ENCODE results near the gene NBPF1.
"Not testable (repeated sequence)": the region's sequence is repeated elsewhere in the genome, so short reads cannot be mapped to it uniquely, and the experiment has no call there.

The NBPF1 gene

DNA sequence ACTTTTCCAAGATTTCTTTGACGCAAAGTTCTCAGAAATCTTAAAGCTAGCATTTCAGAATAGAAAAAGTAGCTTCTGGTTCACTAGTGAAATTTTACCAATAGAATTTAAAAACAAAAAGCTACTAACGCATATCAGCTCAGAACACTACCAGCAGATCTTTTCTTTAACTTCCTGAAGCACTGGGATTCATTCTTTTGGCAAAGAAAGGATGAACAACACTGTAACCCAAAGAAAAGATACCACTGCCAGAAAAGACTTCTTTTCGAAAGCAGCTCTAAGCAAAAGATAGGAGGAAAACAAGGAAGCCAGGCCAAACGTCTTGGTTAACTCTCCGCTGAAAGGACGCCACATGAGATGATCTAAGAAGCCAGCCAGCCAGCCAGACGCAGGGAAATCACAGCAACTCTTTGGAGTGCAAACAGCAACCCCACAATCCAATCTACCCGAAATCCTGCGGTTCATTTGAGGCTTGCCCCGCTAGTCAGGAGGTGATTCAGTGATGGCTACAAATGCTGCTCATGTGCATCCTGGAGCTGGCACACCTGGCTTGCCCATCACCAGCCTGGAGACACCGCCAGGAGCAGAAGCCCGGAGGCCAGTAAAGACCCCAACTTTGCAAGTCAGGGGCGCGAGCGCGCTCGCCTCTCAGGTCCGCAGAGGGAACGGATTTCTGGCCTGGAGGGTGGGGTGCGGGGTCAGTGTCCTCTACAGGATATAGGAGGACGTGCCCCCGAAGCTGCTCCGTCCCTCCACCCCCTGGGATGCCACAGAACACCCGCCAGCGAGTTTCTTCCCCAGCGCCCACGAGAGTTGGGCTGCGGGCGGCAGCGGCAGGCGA is 812 bp downstream of the NBPF1 start:
- no peak for TF ChIP-seq CTCF (IDR thresholded peaks at IDR 0.05)
- no peaks in the 10 kb centered on the region for H3K9me3 Mint-ChIP-seq
- no peak overlapping the region for H3K4me3 Mint-ChIP-seq
- no peaks in the 10 kb centered on the region for H3K4me1 Mint-ChIP-seq
- no peak overlapping the region for H3K27ac Mint-ChIP-seq
- H3K27me3 Mint-ChIP-seq (ENCODE audit: low read depth, poor library complexity): no peaks in the 10 kb centered on the region
- peak; percentile 66 for DNase-seq
- H3K36me3 Mint-ChIP-seq (ENCODE audit: low read depth): no peaks in the 10 kb centered on the region

DNA sequence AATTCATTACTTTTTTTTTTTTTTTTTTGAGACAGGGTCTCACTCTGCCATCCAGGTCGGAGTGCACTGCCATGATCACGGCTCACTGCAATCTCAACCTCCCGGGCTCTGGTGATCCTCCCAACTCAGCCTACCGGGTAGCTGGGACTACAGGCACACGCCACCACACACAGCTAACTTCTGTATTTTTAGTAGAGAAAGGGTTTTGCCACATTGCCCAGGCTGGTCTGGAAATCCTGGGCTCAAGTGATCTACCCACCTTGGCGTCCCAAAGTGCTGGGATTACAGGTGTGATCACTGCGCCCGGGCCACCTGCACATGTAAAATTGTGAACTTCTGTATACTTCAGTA is 1.4 kb downstream of the NBPF1 start:
- H3K9me3 Mint-ChIP-seq: not testable (repeated sequence)

GRCh38 chr1:16611164-16611563 is 2.2 kb downstream of the NBPF1 start:
- DNase-seq, H3K4me3 Mint-ChIP-seq: not testable (repeated sequence)

More for the DNA sequence above, 1.4 kb downstream of the NBPF1 start:
- H3K36me3 Mint-ChIP-seq (ENCODE audit: low read depth); H3K4me1 Mint-ChIP-seq; H3K27me3 Mint-ChIP-seq (ENCODE audit: low read depth, poor library complexity); H3K27ac Mint-ChIP-seq; H3K4me3 Mint-ChIP-seq; DNase-seq: not testable (repeated sequence)

DNA sequence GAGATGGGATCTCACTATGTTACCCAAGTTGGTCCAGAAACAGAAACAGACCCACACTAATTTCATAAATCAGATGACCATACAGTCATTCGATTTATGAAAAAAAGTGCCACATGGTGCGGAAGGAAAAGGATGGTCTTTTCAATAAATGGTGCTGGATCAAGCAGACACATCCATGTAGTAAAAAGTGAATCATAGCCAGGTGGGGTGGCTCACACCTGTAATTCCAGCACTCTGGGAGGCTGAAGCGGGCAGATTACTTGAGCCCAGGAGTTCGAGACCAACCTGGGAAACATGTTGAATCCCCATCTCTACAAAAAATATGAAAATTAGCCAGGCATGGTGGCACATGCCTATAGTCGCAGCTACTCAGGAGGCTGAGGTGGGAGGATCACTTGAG is 2.8 kb downstream of the NBPF1 start:
- H3K4me3 Mint-ChIP-seq; H3K27ac Mint-ChIP-seq; H3K36me3 Mint-ChIP-seq (ENCODE audit: low read depth); DNase-seq; H3K9me3 Mint-ChIP-seq; H3K27me3 Mint-ChIP-seq (ENCODE audit: low read depth, poor library complexity); H3K4me1 Mint-ChIP-seq: not testable (repeated sequence)

More at GRCh38 chr1:16611164-16611563, 2.2 kb downstream of the NBPF1 start:
- not testable (repeated sequence) for H3K27ac Mint-ChIP-seq; H3K27me3 Mint-ChIP-seq (ENCODE audit: low read depth, poor library complexity); H3K4me1 Mint-ChIP-seq; H3K36me3 Mint-ChIP-seq (ENCODE audit: low read depth); H3K9me3 Mint-ChIP-seq

DNA sequence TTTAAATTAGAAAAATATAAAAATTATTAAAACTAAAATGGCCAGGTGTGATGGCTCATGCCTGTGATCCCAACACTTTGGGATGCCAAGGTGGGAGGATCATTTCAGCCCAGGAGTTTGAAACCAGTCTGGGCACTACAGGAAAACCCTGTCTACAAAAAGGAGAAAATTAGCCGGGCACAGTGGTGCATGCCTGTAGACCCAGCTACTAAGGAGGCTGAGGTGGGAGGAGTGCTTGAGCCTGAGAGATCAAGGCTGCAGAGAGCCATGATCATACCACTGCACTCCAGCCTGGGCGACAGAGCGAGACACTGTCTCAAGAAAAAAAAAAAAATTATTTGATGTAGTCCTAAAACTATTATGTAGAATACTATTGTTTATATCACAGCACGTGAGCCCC is 3.6 kb downstream of the NBPF1 start:
- H3K4me3 Mint-ChIP-seq; H3K36me3 Mint-ChIP-seq (ENCODE audit: low read depth); H3K27me3 Mint-ChIP-seq (ENCODE audit: low read depth, poor library complexity); DNase-seq; H3K4me1 Mint-ChIP-seq; H3K27ac Mint-ChIP-seq; H3K9me3 Mint-ChIP-seq: not testable (repeated sequence)

GRCh38 chr1:16608838-16609560 is 4.4 kb downstream of the NBPF1 start:
- no peaks in the 10 kb centered on the region for H3K4me1 Mint-ChIP-seq
- no peak for DNase-seq
- no peak overlapping the region for H3K4me3 Mint-ChIP-seq
- H3K36me3 Mint-ChIP-seq (ENCODE audit: low read depth): no peaks in the 10 kb centered on the region
- no peaks in the 10 kb centered on the region for H3K27me3 Mint-ChIP-seq (ENCODE audit: low read depth, poor library complexity)
- no peak for TF ChIP-seq CTCF (IDR thresholded peaks at IDR 0.05)
- no peak overlapping the region for H3K27ac Mint-ChIP-seq
- H3K9me3 Mint-ChIP-seq: no peaks in the 10 kb centered on the region

DNA sequence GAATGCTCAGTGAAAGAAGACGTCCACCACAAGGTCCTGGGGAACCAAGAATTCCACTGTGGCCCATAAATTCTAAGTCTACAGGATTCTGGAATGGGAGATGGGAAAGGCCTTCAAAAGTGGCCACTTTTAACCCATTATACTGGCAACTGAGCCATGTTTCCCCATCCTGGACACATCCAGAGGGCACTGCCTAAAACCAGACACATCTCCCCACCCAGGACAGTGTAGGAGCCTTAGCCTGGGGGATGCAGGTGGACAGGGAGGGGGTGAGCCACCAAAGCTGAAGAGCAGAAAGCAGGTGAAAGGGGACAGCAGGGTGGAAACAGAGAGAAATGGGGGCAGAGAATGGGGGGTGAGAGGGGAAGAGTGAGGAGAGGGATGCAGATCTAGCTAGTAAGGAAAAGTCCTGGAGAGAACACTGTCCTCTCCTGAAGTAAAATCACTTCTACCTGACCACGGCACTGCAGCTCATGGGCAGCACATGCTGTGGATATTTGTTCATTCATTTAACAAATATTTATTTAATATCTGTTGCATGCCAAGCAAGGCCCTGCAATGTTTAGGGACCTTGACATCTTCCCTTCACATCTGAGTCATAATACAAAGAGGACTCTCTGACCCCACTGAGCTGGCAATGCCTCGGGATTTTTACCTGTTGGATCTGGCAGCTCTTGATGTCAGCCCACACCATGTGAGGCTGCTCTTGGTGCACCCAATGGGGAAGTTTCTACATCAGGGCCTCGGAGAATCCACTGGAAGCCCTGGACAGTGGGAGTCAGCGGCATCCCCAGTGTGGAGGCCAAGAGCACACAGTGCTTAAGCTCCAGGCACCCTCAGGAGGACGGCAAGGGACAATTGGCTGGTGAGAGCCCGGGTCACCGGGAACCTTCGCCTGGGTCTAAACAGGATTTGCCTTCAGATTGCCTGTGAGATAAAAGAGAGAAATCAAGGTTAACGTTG is 5.2 kb downstream of the NBPF1 start:
- not testable (repeated sequence) for H3K27me3 Mint-ChIP-seq (ENCODE audit: low read depth, poor library complexity); H3K27ac Mint-ChIP-seq; DNase-seq; H3K4me1 Mint-ChIP-seq; H3K9me3 Mint-ChIP-seq; H3K36me3 Mint-ChIP-seq (ENCODE audit: low read depth); H3K4me3 Mint-ChIP-seq

- H3K27ac Mint-ChIP-seq: no peak overlapping the region
- TF ChIP-seq CTCF (IDR thresholded peaks at IDR 0.05): no peak
- no peaks in the 10 kb centered on the region for H3K36me3 Mint-ChIP-seq (ENCODE audit: low read depth)
- DNase-seq: no peak
- H3K9me3 Mint-ChIP-seq: no peaks in the 10 kb centered on the region
- no peaks in the 10 kb centered on the region for H3K27me3 Mint-ChIP-seq (ENCODE audit: low read depth, poor library complexity)
- H3K4me1 Mint-ChIP-seq: no peaks in the 10 kb centered on the region
- no peak overlapping the region for H3K4me3 Mint-ChIP-seq
Measured at GRCh38 chr1:16607433-16607851, 5.9 kb downstream of the NBPF1 start.

- not testable (repeated sequence) for DNase-seq; H3K36me3 Mint-ChIP-seq (ENCODE audit: low read depth); H3K4me1 Mint-ChIP-seq; H3K9me3 Mint-ChIP-seq; H3K27ac Mint-ChIP-seq; H3K4me3 Mint-ChIP-seq; H3K27me3 Mint-ChIP-seq (ENCODE audit: low read depth, poor library complexity)
Measured at GRCh38 chr1:16606666-16607432, 6.5 kb downstream of the NBPF1 start.
